Dermis blood vessel endothelial cell (primary cell): ENCODE measurements around the gene PAN2. TPM values are rescaled to one million over a fixed set of nuclear protein-coding genes. Genes with fewer than 3 reads are reported as not detected.
A peak's percentile ranks its signal among the peaks of the same experiment; 100 is the strongest.
"Not testable (repeated sequence)": the region's sequence is repeated elsewhere in the genome, so short reads cannot be mapped to it uniquely, and the experiment has no call there.

Source experiments
- DNase-seq: peaks from one replicate; pipeline ENCODE4 v3.0.0; 2010
- total RNA-seq: library from RNA; depleted of rRNA; stranded (reverse); fragments of >200 nt; gene quantifications from 2 replicates; pipeline ENCODE4 v1.2.3, GENCODE V29; 2014

PAN2 gene
- 16.8 and 24.2 TPM in 2 replicates for total RNA-seq

GRCh38 chr12:56333679-56334489, at the start of gene PAN2:
TSS of gene PAN2 (minus strand) at chr12:56334000. CDS start at chr12:56333094, 906 bp downstream.
- peak; percentile 99 for DNase-seq

- no peak for DNase-seq
Measured at GRCh38 chr12:56382611-56383010, 48.8 kb upstream of the PAN2 start.

GRCh38 chr12:56377989-56378316, 44.2 kb upstream of the PAN2 start:
- no peak for DNase-seq

GRCh38 chr12:56377310-56377988, 43.6 kb upstream of the PAN2 start:
- DNase-seq, result peak; percentile 52

GRCh38 chr12:56375598-56376434, 42.0 kb upstream of the PAN2 start:
- no peak for DNase-seq

- DNase-seq, result peak; percentile 41
Measured at GRCh38 chr12:56374726-56375597, 41.2 kb upstream of the PAN2 start.

- DNase-seq, result no peak
Measured at GRCh38 chr12:56373515-56373914, 39.7 kb upstream of the PAN2 start.

GRCh38 chr12:56366948-56367347, 33.1 kb upstream of the PAN2 start:
- no peak for DNase-seq

GRCh38 chr12:56362130-56363059, 28.6 kb upstream of the PAN2 start, which contains the start of gene APOF:
TSS of gene APOF (minus strand) at chr12:56362857. CDS start at chr12:56362745, 112 bp downstream.
- DNase-seq, result no peak

- no peak for DNase-seq
Measured at GRCh38 chr12:56361487-56362129, 27.8 kb upstream of the PAN2 start.

GRCh38 chr12:56359851-56360767, 26.3 kb upstream of the PAN2 start, which contains the start of gene STAT2:
TSS of gene STAT2 (minus strand) at chr12:56360107. CDS start at chr12:56356571, 3,536 bp downstream.
- DNase-seq, result peak; percentile 100

- DNase-seq, result peak; percentile 10
Measured at GRCh38 chr12:56358836-56359532, 25.2 kb upstream of the PAN2 start.

GRCh38 chr12:56351325-56351724, 17.5 kb upstream of the PAN2 start:
- no peak for DNase-seq

GRCh38 chr12:56350662-56351061, 16.9 kb upstream of the PAN2 start:
- DNase-seq, result no peak

GRCh38 chr12:56348776-56349175, 15.0 kb upstream of the PAN2 start:
- no peak for DNase-seq

- not testable (repeated sequence) for DNase-seq
Measured at GRCh38 chr12:56347255-56347654, 13.5 kb upstream of the PAN2 start.

GRCh38 chr12:56346675-56347074, 12.9 kb upstream of the PAN2 start:
- peak; percentile 35 for DNase-seq

- DNase-seq, result not testable (repeated sequence)
Measured at GRCh38 chr12:56342290-56342689, 8.5 kb upstream of the PAN2 start.
